ENCODE measurements around the gene OGT. TPM values are rescaled to one million over a fixed set of nuclear protein-coding genes. Genes with fewer than 3 reads are reported as not detected.
"Not testable (repeated sequence)": the region's sequence is repeated elsewhere in the genome, so short reads cannot be mapped to it uniquely, and the experiment has no call there.

The OGT gene
- polyA plus RNA-seq, 1 donor from 2014 or later, result 34.1 TPM

- no peaks in the 10 kb centered on the region for H3K9me3 Mint-ChIP-seq
- no peak overlapping the region for H3K27ac Mint-ChIP-seq
- peaks cover 0 to 2% (median 0%) of the 10 kb centered on the region in 3 donors for H3K4me1 Mint-ChIP-seq
- no peak overlapping the region for H3K4me3 Mint-ChIP-seq
- no peaks in the 10 kb centered on the region for H3K27me3 Mint-ChIP-seq
- no peaks in the 10 kb centered on the region for H3K36me3 Mint-ChIP-seq
Measured at GRCh38 chrX:71549986-71550385, 17.1 kb downstream of the OGT start.

GRCh38 chrX:71550578-71550977, 17.7 kb downstream of the OGT start:
- no peaks in the 10 kb centered on the region for H3K27me3 Mint-ChIP-seq
- peaks cover 0 to 2% (median 2%) of the 10 kb centered on the region in 3 donors for H3K4me1 Mint-ChIP-seq
- peak overlapping the region in 1 of 3 donors; percentile 27 for H3K27ac Mint-ChIP-seq
- H3K36me3 Mint-ChIP-seq, result no peaks in the 10 kb centered on the region
- no peaks in the 10 kb centered on the region for H3K9me3 Mint-ChIP-seq
- no peak overlapping the region for H3K4me3 Mint-ChIP-seq

GRCh38 chrX:71556036-71556435, 23.1 kb downstream of the OGT start:
- peak overlapping the region in 1 of 3 donors; percentile 70 for H3K27ac Mint-ChIP-seq
- peaks cover 0 to 2% (median 2%) of the 10 kb centered on the region in 3 donors for H3K4me1 Mint-ChIP-seq
- no peaks in the 10 kb centered on the region for H3K27me3 Mint-ChIP-seq
- no peaks in the 10 kb centered on the region for H3K9me3 Mint-ChIP-seq
- no peak overlapping the region for H3K4me3 Mint-ChIP-seq
- H3K36me3 Mint-ChIP-seq, result no peaks in the 10 kb centered on the region

GRCh38 chrX:71558920-71559319, 26.0 kb downstream of the OGT start:
- peaks cover 0 to 2% (median under 1%) of the 10 kb centered on the region in 3 donors for H3K4me1 Mint-ChIP-seq
- no peaks in the 10 kb centered on the region for H3K9me3 Mint-ChIP-seq
- H3K27ac Mint-ChIP-seq, result no peak overlapping the region
- peaks cover 1% of the 10 kb centered on the region for H3K36me3 Mint-ChIP-seq
- no peak overlapping the region for H3K4me3 Mint-ChIP-seq
- no peaks in the 10 kb centered on the region for H3K27me3 Mint-ChIP-seq

DNA sequence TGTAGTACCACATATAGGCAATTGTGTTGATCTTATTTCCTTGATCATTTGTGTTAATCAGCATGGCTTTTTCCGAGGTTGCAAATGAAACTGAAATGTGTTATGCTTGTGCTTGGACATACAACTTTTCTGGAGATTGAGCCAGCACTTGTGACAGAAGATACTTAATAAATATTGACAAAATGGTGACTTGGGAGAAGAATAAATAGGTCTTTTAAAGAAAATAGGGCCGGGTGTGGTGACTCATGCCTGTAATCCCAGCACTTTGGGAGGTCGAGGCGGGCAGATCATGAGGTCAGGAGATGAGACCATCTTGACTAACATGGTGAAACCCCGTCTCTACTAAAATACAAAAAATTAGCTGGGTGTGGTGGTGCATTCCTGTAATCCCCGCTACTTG, 26.9 kb downstream of the OGT start:
- not testable (repeated sequence) for H3K4me1 Mint-ChIP-seq, H3K36me3 Mint-ChIP-seq, H3K27me3 Mint-ChIP-seq, H3K4me3 Mint-ChIP-seq, H3K9me3 Mint-ChIP-seq, H3K27ac Mint-ChIP-seq

GRCh38 chrX:71563921-71564320, 31.0 kb downstream of the OGT start:
- no peak overlapping the region for H3K4me3 Mint-ChIP-seq

GRCh38 chrX:71565474-71566041, 32.7 kb downstream of the OGT start:
- Mint-ChIP-seq H3K4me1 (peaks cover 0 to 2% (median 0%) of the 10 kb centered on the region in 3 donors), H3K27me3 (no peaks in the 10 kb centered on the region), H3K27ac (no peak overlapping the region), H3K4me3 (no peak overlapping the region), H3K36me3 (peaks cover 3% of the 10 kb centered on the region), H3K9me3 (no peaks in the 10 kb centered on the region)

More at GRCh38 chrX:71563921-71564320, 31.0 kb downstream of the OGT start:
- Mint-ChIP-seq H3K9me3 (no peaks in the 10 kb centered on the region), H3K27ac (no peak overlapping the region), H3K4me1 (peaks cover 0 to 2% (median 0%) of the 10 kb centered on the region in 3 donors), H3K36me3 (peaks cover 3% of the 10 kb centered on the region), H3K27me3 (no peaks in the 10 kb centered on the region)

DNA sequence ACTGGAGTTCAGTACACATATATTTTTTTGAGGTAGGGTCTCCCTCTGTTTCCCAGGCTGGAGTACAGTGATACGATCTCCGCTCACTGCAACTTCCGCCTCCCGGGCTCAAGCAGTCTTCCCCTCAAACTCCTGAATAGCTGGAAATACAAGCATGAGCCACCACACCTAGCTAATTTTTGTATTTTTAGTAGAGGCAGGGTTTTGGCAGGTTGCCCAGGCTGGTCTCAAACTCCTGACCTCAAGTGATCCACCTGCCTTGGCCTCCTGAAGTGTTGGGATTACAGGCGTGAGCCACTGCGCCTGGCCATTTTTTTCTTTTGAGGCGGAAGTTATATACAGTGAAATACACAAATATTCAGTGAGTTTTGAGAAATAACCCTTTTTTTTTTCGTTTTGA, 38.5 kb downstream of the OGT start:
- not testable (repeated sequence) for H3K4me1 Mint-ChIP-seq, H3K27ac Mint-ChIP-seq, H3K4me3 Mint-ChIP-seq, H3K9me3 Mint-ChIP-seq, H3K27me3 Mint-ChIP-seq, H3K36me3 Mint-ChIP-seq

DNA sequence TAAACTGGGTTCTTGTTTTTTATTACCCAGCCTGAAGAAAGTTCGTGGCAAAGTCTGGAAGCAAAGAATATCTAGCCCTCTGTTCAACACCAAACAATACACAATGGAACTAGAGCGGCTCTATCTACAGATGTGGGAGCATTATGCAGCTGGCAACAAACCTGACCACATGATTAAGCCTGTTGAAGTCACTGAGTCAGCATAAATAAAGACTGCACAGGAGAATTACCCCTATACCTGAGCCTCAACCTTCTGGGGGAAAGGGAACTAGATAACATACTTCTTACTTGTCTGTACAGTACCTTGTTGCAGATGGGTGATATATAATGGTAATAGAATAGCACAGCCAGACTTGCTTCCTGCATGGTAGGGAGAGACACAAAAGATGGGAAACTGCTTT, 40.7 kb downstream of the OGT start:
- H3K36me3 Mint-ChIP-seq, result no peaks in the 10 kb centered on the region
- no peaks in the 10 kb centered on the region for H3K9me3 Mint-ChIP-seq
- H3K4me3 Mint-ChIP-seq, result no peak overlapping the region
- H3K27me3 Mint-ChIP-seq, result no peaks in the 10 kb centered on the region
- H3K4me1 Mint-ChIP-seq, result peaks cover 0 to 1% (median 0%) of the 10 kb centered on the region in 3 donors
- peak overlapping the region in 1 of 3 donors; percentile 18 for H3K27ac Mint-ChIP-seq

GRCh38 chrX:71577682-71578081, 44.8 kb downstream of the OGT start:
- H3K4me3 Mint-ChIP-seq, result no peak overlapping the region
- H3K27me3 Mint-ChIP-seq, result no peaks in the 10 kb centered on the region
- H3K27ac Mint-ChIP-seq, result no peak overlapping the region
- no peaks in the 10 kb centered on the region for H3K36me3 Mint-ChIP-seq
- H3K4me1 Mint-ChIP-seq, result peaks cover 0 to 1% (median 0%) of the 10 kb centered on the region in 3 donors
- peaks cover 0 to 2% (median 0%) of the 10 kb centered on the region in 3 donors for H3K9me3 Mint-ChIP-seq

DNA sequence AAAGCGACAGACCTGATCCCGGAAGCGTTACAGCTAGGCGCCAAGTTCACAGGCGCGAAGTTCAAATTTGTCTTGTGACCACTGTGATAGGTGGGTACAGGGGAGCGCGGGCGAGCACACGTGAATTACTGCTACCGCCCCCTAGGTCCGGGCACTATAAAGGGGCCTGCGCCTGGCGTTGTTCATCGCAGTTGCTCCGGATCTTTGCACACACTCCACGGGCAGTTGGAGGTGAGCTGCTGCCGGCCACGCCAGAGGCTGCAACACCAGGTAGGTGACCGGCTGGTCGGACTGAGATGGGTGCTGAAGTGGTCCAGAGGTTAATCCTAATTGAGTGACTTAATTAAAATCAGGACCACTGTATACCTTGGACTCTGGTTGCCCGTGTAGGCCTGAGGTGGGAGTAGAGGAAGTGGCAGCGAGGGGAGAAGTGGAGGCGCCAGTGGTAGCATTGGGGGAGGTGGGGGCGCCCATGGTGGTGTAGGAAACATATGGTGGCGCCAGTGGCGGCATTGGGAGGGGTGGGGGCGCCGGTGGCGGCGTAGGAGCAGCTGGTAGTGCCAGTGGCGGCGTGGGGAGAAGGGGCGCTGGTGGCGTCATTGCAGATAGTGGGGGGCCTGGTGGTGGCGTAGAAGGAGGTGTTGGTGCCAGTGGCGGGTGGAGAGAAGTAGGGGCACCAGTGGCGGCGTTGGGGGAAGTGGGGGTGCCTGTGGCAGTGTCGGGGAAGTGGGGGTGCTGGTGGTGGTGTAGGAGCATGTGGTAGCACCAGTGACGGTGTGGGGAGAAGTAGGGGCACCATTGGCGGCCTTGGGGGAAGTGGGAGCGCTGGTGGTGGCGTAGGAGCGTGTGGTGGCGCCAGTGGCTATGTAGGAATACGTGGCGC, 45.6 kb downstream of the OGT start, which contains the start of gene GCNA:
TSS of gene GCNA (plus strand) at position 185 of the 883 bp plus-strand sequence. CDS start 2,385 bp downstream, outside the sequence.
- peak within 1 kb of the TSS in 1 of 3 donors; percentile 50 for H3K27ac Mint-ChIP-seq
- H3K4me1 Mint-ChIP-seq, result peaks cover 0 to 1% (median 0%) of the 10 kb centered on the region in 3 donors
- H3K27me3 Mint-ChIP-seq, result no peaks in the 10 kb centered on the region
- no peaks in the 10 kb centered on the region for H3K36me3 Mint-ChIP-seq
- H3K4me3 Mint-ChIP-seq, result no peak within 1 kb of the TSS
- H3K9me3 Mint-ChIP-seq, result peaks cover 0 to 2% (median 0%) of the 10 kb centered on the region in 3 donors

- no peak overlapping the region for H3K4me3 Mint-ChIP-seq
- no peaks in the 10 kb centered on the region for H3K36me3 Mint-ChIP-seq
- peaks cover 0 to 1% (median 0%) of the 10 kb centered on the region in 3 donors for H3K4me1 Mint-ChIP-seq
- no peaks in the 10 kb centered on the region for H3K27me3 Mint-ChIP-seq
- peaks cover 0 to 2% (median 0%) of the 10 kb centered on the region in 3 donors for H3K9me3 Mint-ChIP-seq
- no peak overlapping the region for H3K27ac Mint-ChIP-seq
Measured at GRCh38 chrX:71579136-71579989, 46.5 kb downstream of the OGT start.

DNA sequence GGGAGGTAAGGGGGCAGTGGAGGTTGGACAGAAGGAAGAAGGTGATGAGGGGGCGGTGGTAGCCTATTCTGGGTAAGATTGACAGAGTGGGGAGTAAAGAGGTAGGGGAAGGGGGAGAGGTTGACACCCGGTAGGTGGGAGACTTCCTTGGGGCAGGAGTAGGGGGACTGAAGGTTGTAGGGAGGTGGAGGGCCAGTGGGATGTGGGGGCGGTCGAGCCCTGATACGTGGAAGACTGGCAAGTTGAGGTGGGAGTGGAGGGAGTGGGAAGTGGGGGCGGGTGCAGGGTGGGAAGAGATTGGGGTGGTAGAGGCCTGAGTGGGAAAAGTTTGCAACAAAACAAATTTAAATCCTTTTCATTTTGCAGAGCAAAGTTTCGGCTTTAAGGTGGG, 47.1 kb downstream of the OGT start:
- peaks cover 0 to 2% (median 0%) of the 10 kb centered on the region in 3 donors for H3K9me3 Mint-ChIP-seq
- no peaks in the 10 kb centered on the region for H3K36me3 Mint-ChIP-seq
- H3K4me3 Mint-ChIP-seq, result no peak overlapping the region
- peaks cover 0 to 1% (median 0%) of the 10 kb centered on the region in 3 donors for H3K4me1 Mint-ChIP-seq
- H3K27me3 Mint-ChIP-seq, result no peaks in the 10 kb centered on the region
- no peak overlapping the region for H3K27ac Mint-ChIP-seq

DNA sequence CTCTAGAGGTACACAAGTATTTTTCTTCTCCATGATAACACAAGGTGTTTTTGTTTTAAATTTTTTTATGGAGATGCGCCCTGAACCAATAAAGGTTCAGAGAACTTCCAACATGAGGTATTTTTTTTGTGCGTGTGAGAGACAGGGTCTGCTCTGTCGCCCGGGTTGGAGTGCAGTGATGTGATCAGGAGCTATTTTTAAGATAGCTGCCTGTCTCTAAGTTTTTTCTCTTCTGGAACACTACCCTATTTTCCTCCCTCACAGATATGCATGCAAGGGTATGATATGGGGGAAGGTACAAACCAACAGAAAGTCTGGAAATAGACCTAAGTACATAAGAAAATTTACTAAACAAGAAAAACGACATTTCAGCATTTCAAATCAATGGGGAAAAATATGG, 48.3 kb downstream of the OGT start:
- H3K27me3 Mint-ChIP-seq, result no peaks in the 10 kb centered on the region
- H3K27ac Mint-ChIP-seq, result no peak overlapping the region
- no peaks in the 10 kb centered on the region for H3K36me3 Mint-ChIP-seq
- H3K4me3 Mint-ChIP-seq, result no peak overlapping the region
- peaks cover 0 to 2% (median 0%) of the 10 kb centered on the region in 3 donors for H3K9me3 Mint-ChIP-seq
- H3K4me1 Mint-ChIP-seq, result peaks cover 0 to 1% (median 0%) of the 10 kb centered on the region in 3 donors

DNA sequence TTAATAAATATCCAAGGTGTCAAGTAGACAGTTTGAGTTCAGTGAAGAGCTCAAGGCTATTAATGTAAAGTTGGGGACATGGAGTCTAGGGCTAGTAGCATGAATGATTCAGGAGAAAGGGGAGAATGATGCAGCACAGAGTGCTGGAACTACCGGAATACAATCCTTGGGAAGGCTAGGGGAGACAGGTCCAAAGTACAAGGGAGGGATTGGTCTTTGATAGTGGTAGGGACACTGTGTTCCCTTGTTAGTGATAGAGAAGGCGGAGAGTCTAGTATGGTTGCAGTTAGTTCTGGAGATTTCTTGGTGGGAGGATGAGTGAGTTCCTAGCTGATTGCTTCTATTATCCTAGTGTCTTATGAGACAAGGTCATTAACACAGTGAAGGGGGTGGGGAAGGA, 54.0 kb downstream of the OGT start:
- no peaks in the 10 kb centered on the region for H3K9me3 Mint-ChIP-seq
- no peaks in the 10 kb centered on the region for H3K27me3 Mint-ChIP-seq
- no peaks in the 10 kb centered on the region for H3K36me3 Mint-ChIP-seq
- H3K27ac Mint-ChIP-seq, result peak overlapping the region in 1 of 3 donors; percentile 74
- H3K4me3 Mint-ChIP-seq, result no peak overlapping the region
- H3K4me1 Mint-ChIP-seq, result peaks cover 0 to 4% (median 0%) of the 10 kb centered on the region in 3 donors

Measured in IgD-negative memory B cell (primary cell).